HG02623 (cell line): ENCODE results near the gene KCNMA1.
"Not testable (repeated sequence)": the region's sequence is repeated elsewhere in the genome, so short reads cannot be mapped to it uniquely, and the experiment has no call there.

Experiments used
- ATAC-seq: cut with Tn5 transposase; IDR thresholded peaks from one replicate; pipeline ENCODE4 v1.9.1; 2021; ENCODE audit warnings: moderate library complexity; ENCODE audit not compliant: unreplicated experiment

Gene KCNMA1

DNA sequence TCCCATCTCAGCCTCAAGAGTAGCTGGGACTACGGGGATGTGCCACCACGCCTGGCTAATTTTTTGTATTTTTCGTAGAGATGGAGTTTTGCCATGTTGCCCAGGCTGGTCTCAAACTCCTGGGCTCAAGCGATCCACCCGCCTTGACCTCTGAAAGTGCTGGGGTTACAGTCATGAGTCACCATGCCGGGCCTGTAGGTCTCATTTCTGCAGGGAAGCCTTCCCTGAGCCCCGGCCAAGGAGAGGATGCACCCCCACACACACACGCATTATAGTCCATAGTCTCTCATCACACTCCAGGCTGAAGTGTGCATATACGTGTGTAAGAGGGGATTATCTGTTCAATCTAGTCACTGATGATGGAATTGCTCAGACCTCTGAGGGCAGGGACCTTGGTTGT is 29.3 kb downstream of the KCNMA1 start:
- no peak for ATAC-seq

DNA sequence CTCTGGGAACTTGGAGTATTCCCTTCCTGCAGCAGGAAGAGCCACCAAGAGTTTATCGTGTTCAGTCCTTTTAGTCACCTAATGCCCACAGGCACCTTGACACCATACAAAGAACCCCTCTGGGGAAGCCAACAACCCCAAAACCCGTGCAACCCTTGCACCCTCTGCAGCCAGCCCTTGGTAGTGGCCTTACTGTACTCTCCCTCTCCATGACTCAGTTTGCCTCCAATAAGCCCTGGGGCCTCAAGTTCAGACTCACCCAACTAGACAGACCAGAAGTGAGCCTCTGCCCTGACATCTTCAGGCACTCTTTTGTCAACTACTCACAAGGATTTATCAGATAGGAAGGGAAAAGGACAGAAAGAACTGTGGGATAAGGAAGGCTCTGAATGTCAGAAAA is 30.9 kb downstream of the KCNMA1 start:
- no peak for ATAC-seq

DNA sequence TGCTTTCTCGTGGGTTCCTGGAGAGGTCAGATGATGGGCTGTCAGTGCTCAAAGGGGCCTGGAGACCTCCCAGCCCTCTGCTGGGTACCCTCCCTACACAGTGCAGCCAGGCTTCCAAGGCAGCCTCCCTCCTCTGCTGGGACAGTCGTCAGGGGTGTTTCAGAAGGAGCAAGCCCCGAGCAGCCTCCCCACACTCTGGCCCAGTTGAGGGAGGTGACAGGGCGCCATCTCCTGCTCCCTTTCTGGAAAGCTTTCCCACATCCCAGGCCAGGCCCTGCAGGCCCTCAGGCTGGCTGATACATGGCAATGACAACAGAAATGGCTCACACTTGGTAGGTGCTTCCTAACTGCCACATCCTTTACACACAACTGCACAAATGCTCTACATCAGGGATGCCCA is 32.1 kb downstream of the KCNMA1 start:
- ATAC-seq: no peak

DNA sequence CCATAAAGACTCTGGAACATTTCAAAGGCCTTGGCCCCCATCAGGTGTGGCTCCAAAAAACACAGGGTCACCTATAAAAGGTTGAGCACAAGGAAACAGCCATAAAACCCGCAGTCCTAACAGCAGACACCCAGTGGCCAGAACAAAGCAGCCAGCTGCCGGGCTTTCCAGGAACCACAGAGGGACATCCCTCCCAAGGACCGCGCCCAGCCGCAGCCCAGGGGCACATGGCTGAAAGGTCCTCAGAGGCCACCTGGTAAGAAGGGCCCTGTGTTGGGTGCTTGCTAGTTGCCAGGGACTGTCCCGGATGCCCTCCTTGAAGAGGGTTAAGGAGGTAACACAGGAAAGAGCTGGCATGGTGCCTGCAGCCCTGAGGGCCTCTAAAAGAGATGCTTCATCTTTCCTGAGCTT is 32.7 kb downstream of the KCNMA1 start:
- no peak for ATAC-seq

DNA sequence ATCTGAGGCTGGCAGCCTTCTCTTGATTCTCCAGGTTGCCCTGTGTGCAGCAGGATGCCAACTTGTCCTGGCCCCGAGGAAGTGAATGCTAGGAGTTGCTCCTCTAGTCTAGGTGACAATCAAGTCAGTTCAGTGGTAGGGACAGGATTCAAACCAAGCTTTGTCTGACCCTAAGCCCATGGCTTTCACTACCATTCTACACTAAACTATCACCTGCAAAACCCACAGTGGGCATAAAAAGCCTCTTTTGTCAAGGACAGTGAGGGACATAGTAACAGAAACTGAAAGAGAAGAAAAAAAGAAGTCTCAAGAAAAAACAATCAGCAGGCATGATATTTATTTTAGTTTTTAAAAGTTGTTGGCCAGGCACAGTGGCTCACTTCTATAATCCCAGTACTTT is 33.5 kb downstream of the KCNMA1 start:
- ATAC-seq: no peak

DNA sequence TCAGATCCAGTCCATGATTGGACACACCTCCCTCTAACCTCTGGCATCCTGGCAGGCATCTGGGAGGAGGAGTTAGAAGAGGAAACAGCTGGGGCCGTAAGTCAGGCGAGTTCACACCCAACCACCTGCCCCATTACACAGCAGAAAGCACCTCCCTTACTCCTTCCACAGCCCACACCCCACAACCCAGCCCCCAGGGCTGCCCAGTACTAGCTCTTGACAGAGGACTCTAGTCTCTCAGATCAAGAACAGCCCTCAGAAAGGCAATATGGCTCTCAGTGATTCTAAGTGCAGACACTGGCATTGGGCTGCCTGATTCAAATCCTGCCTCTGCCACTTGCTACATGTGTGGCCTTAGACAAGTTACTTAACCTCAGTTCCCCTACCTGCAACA is 34.1 kb downstream of the KCNMA1 start:
- no peak for ATAC-seq

DNA sequence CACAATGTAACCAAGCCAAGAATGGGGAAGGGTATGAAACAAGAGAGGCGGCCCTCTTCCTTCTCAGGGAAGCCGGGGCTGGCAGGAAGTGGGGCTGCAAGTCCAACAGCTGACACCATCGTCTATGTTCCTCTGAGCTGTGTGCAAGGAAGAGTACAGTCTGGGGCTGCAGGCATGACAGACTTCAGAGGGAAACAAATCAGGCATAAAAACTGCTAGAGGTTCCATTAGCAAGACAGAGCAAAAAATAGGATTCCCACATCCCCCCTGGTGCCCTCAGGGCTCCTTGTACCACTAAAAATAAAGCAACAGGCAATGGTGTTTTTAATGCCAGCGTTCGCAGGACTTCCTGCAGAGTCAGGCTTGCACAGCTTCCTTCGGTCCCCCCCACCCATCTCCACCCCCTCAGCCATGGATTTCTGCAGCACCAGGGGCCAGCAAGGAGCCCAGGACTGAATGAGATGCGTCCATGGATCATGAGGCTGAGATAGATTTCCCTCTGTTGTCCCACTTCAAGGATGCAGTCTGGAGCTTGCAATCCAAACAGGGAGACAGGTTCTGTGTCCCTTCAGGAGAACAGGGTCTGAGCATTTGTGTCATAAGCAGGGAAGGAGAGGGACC is 34.6 kb downstream of the KCNMA1 start:
- no peak for ATAC-seq

DNA sequence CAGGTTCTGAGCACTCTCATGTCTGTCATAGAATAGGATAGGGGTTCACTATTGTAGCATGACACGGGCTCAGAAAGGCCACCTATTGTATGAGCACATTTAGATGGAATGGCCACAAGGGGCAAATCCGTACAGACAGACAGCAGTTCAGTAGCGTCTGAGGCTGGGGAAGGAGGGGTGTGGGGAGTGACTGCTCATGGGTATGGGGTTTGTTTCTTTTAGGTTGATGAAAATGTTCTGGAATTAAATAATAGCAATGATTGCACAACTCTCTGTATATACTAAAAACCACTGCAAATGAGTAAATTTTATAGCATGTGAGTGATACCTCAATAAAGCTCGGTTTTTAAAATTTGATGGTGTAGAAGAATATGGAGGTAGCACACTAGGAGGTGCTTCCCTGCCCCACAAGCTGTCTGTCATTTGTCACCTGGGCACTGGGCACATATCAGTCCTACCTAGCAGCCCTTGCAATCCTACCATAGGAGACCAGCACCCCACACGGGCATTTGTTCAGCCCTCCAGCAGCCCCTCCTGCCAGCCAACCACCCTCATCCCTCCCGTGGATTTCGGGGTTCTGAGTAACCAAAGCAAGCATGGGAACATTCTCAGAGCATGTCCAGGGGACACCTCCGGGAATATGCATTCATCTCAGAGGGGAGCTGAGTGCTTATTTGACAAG is 35.2 kb downstream of the KCNMA1 start:
- no peak for ATAC-seq

DNA sequence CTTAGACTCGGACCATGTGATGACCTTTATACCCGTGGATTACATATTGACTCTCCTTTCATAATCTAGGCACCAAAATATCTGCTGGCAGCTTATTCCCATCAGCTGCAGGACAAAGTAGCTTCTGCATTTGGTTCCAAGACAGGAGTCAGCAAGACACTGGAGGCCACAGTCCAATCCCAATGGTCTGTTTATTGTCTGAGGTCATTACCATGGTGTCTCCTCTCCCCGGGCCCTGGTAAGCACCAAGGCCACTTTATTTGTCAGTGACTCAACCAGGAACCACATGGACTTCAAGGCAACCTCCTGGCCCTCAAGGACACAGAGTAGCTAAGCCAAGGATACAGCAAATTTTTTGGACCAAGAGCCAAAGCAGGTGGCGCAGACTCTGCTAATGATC is 36.1 kb downstream of the KCNMA1 start:
- ATAC-seq: no peak

DNA sequence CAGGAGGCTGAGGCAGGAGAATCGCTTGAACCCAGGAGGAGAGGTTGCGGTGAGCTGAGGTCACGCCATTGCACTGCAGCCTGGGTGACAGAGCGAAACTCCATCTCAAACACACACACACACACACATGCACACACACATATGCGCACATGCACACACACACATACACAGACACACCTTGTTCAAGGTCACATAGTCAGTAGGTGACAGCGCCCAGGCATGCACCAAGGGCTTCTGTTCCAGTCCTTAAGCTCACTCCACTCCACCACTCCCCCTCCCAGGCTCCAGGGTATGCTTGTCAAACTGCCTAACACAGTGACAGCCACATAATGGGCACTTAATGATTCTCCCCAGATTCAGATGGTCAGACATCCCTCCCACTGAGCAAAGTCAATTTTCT is 37.0 kb downstream of the KCNMA1 start:
- no peak for ATAC-seq

DNA sequence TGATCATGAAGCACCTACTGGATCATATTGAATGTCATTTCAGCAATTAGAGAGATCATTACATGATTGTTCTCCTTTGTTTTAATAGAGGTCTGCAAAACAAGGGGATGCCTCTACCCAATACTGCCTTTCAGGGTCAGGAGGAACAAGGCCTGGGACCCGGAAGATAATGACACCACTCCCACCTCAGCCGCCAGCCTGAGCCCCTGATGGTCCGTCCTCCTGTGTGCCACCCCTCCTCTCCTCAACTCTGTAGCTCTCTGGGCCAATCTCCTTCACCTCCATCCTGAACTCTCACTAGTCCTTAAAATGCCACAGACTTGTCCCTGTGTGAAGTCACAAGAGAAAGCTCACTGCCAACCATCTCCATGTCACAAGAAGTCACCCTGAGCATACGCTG is 38.0 kb downstream of the KCNMA1 start:
- no peak for ATAC-seq

DNA sequence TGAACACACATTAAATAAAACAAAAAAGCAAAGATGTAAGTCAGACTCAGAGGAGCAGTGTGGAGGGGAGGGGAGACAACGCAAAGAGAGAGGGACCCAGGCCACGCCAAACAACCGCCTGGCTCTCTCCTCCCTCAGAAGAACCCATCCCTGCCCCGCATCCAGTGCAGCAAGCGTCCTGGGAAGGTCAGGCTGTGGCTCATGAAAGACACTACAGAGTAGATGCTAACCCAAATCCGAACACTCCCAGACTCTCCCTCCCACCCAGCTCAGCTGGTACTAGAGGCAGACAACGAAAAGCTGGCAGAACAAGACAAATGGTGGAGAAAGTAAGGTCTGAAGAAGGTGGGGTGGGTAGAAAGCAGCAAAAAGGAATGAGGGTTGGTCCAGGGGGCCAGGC is 39.0 kb downstream of the KCNMA1 start:
- no peak for ATAC-seq

DNA sequence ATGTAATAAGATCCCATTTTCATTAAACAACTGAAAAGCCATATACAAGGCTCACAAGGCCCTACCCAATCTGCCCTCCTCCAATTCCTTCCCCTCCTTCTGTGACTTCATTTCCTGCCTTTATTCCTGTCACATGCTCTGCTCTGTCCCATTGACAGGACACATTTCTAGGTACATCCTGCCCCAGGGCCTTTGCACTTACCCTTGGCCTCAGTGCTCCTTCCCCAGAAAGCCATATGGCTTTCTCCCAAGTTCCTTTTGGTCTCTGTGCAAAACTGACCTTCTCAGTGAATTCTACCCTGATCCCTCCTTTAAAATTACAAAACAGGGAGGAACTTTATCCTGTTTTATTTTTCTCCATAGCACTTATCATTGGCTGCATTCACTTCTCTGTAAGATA is 40.0 kb downstream of the KCNMA1 start:
- no peak for ATAC-seq

DNA sequence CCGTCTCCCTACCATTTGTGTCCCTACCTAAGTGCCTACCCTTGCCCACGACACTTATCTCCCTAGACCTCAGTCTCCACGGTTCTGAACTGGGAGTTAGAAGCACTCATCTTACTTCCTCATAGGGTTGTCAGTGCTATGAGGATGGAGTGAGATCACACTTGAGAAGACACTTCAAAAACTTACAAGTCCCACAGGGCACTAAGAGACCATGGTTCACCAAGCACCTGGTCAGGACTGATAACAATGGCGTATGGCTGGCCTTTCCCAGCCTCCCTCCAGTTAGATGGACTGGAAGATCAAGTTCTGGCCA is 43.2 kb downstream of the KCNMA1 start:
- no peak for ATAC-seq

DNA sequence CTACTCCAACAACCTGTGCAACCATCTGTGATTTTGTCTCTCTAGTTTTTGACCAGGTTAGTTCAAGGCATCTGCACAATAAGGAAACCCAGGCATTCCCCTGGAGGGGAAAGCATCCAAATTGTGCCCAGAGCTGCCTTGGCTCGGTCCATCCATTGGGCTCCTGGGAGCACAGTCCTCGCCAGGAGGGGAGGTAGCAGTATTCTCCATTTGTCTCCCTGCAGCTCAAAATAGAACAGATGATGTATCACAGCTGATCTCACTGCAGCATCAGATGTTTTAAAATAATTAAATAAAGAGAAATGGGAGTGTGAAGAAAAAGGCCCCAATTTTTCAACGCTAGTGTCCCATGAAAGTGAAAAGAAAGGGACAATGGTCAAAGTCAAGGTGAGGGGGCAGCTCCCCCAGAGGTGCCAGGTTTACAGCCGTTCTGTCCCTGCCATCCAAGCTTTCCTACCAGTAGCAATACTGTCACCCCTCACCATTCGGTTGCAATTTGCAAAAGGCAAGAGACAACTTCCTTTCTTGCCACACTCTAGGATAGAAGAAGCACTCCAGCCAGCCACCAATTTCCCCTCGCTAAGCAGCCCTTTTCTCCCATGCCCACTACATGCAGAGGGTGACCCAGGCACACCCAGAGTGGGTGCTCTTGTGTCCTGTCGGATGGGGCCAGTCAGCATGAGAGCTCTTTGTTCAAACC is 43.7 kb downstream of the KCNMA1 start:
- no peak for ATAC-seq

DNA sequence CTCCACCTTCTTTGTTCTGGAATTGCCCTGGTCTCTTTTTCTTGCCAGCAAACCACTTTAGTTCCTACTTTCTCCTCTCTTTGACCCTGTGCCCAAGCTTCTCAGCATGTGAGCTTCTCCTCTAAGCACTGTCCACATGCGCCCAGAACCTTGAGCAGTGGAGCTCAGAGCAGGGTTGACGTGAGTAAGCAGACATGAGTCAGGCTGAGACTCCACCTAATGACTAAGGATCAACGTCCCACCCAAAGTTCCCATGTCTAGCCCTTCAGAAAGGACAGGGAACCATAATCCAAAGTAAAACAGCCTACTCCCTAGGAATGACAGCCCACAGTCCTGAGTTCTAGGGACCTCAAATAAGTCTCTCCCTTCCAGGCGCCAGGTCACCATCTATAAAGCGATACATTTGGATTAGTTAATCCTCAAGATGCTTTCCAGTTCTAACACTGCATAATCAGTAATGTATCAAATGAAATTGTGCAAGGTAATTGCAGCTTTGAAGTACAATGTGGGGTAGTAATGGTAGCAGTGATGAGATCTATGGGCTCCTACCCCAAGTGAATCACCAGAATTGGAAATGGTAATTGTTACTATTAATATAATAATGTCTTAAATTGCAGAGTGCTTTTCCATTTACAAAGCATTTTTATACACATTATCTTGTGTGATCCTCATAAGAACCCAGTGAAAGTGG is 44.5 kb downstream of the KCNMA1 start:
- ATAC-seq: no peak

DNA sequence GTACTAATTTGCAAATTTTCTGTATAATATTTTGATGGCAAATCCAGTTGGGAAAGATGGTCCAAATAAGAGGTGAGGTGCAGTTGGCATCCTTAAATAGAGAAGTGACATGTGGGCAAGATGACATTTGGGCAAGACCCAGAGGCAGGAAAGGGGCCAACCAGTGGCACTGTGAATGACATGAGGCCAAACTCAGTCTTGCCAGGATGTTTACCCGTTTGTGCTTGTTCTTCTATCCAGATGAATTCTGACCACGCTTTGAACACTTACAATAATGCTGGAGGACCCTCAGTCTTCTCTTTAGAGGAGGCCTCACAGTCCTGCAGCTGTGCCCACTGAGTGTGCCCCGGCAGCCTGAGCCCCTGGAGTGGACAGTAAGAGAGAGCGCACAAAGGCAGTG is 45.1 kb downstream of the KCNMA1 start:
- ATAC-seq: no peak

DNA sequence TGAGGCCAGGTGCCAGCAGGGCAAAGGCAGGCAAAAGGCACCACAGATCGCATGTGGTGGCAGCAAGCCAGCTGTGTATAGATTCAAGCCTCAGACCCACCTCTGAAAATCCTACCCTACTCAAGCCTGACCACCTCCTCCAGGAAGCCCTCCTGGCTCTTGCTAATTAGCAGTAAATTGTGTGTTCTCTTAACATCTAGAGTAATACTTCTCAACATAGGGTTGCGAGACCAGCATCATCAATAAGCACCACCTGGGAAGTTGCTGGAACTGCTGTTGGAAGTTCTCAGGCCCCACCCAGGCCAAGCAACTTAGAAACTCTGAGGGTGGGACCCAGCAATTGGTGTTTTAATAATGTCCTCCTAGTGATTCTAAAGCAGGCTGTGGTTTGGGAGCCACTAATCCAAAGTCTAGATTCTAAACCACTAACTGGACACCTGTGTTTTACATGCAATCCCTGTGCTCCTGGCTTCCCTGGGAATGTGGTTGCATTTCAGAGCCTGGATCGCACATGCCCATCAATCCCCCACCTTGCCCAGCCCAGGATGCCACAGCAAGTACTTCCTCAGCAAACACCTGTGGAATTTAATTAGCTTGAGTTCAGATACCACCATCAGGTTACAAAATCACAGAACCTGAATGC is 46.2 kb downstream of the KCNMA1 start:
- ATAC-seq: no peak

DNA sequence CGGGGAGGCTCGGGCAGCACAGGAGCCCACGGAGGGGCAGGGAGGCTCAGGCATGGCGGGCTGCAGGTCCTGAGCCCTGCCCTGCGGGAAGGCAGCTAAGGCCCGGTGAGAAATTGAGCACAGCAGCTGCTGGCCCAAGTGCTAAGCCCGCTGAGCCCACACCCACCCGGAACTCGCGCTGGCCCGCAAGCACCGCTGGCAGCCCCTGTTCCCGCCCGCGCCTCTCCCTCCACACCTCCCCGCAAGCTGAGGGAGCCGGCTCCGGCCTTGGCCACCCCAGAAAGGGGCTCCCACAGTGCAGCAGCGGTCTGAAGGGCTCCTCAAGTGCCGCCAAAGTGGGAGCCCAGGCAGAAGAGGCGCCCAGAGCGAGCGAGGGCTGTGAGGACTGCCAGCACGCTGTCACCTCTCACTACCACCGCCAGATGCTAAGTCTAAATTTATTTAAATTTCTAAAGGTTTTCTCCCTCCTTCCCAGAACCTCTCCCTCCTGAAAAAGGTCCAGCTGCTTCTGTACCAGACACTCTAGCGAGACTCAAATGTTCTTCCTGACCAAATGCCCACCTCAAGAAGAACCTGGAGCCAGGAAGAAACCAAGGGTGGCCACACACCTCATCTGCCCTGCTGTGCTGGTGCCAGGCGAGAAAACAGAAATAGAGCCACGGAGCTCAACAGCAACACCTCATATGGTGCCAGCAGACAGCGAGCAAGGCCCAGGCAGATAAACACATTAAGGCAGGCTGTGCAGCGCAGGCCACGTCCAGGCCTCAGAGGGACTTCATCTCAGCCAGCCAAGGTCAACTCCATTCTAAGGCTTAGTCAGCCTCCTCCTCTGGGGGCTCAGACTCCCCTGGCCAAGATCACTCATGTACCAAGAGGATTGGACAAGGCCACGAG is 47.0 kb downstream of the KCNMA1 start:
- ATAC-seq: no peak

DNA sequence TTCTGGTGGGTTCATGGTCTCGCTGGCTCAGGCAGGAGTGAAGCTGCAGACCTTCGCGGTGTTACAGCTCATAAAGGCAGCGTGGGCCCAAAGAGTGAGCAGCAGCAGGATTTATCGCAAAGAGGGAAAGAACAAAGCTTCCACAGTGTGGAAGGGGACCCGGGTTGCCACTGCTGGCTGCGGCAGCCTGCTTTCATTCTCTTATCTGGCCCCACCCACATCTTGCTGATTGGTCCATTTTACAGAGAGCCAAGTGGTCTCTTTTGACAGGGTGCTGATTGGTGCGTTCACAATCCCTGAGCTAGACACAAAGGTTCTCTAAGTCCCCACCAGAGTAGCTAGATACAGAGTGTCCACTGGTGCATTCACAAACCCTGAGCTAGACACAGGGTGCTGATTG is 47.9 kb downstream of the KCNMA1 start:
- not testable (repeated sequence) for ATAC-seq

DNA sequence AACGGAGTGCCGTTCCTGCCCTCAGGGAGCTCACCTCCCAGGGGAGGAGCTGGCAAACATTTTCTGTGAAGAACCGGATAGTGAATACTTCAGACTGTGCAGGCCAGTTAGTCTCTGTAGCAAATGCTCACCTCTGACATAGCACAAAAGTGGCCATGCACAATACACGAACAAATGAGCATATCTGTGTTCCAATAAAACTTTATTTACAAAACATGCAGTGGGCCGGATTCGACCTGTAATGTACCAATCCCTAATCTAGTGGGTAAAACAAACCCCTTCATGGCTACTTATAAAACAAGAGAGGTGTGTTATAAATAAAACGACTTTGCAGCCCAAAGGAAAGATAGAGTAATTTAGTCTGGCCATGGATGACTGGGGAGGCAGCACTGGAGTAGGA is 48.7 kb downstream of the KCNMA1 start:
- ATAC-seq: no peak
